GM06990 (cell line): ENCODE data around the gene CDH3.
A peak's percentile ranks its signal among the peaks of the same experiment; 100 is the strongest.

Experiments used
- DNase-seq: peaks from one replicate; pipeline ENCODE4 v3.0.0-alpha.2; 2011; ENCODE audit not compliant: insufficient read length; ENCODE audit errors: extremely low read depth
- H3K27me3 ChIP-seq: replicated peaks from 2 replicates; pipeline ENCODE4 v1.6.0; 2011; ENCODE audit warnings: low read length; ENCODE audit not compliant: control insufficient read depth, insufficient read depth
- H3K36me3 ChIP-seq: 2 replicates; pipeline ENCODE4 v1.5.1; 2011; ENCODE audit warnings: low read length; ENCODE audit not compliant: control insufficient read depth, insufficient read depth
- H3K4me3 ChIP-seq: replicated peaks from 2 replicates; pipeline ENCODE4 v1.5.1; 2011; ENCODE audit warnings: low read depth, mild to moderate bottlenecking, control low read depth, low read length
- CTCF ChIP-seq: IDR thresholded peaks from 2 replicates; pipeline ENCODE4 v1.5.1; 2011; ENCODE audit warnings: low read length, control low read depth, mild to moderate bottlenecking, inconsistent platforms; ENCODE audit not compliant: insufficient read depth, poor library complexity, severe bottlenecking

The CDH3 gene

GRCh38 chr16:68717684-68718083 is 72.6 kb downstream of the CDH3 start:
- Histone ChIP-seq H3K4me3 (no peak overlapping the region), H3K36me3 (no peaks in the 10 kb centered on the region), H3K27me3 (no peaks in the 10 kb centered on the region)
- no peak for DNase-seq
- no peak for TF ChIP-seq CTCF

- Histone ChIP-seq H3K4me3 (no peak overlapping the region), H3K36me3 (no peaks in the 10 kb centered on the region), H3K27me3 (no peaks in the 10 kb centered on the region)
- no peak for DNase-seq
- no peak for TF ChIP-seq CTCF
Observed at GRCh38 chr16:68718590-68718989, 73.5 kb downstream of the CDH3 start.

- DNase-seq = peak; percentile 62
- H3K36me3 ChIP-seq = no peaks in the 10 kb centered on the region
Observed at GRCh38 chr16:68719993-68720489, 74.9 kb downstream of the CDH3 start.

GRCh38 chr16:68722119-68723024 is 77.3 kb downstream of the CDH3 start:
- no peaks in the 10 kb centered on the region for H3K27me3 ChIP-seq
- H3K4me3 ChIP-seq = no peak overlapping the region
- no peak for TF ChIP-seq CTCF
- no peak for DNase-seq
- H3K36me3 ChIP-seq = no peaks in the 10 kb centered on the region

More at GRCh38 chr16:68719993-68720489, 74.9 kb downstream of the CDH3 start:
- Histone ChIP-seq H3K27me3 (no peaks in the 10 kb centered on the region), H3K4me3 (no peak overlapping the region)
- no peak for TF ChIP-seq CTCF

GRCh38 chr16:68724797-68725196 is 79.7 kb downstream of the CDH3 start:
- no peak for TF ChIP-seq CTCF
- Histone ChIP-seq H3K4me3 (no peak overlapping the region), H3K36me3 (no peaks in the 10 kb centered on the region), H3K27me3 (no peaks in the 10 kb centered on the region)
- DNase-seq = no peak
